Natural killer cell (primary cell): ENCODE results near the gene PRKAR1B. TPM values are rescaled to one million over a fixed set of nuclear protein-coding genes. Genes with fewer than 3 reads are reported as not detected.

ENCODE experiments used
- ATAC-seq, 3 donors: fragments of 150-1000 bp in 2 of 3; fragments of 200-7000 bp in 1 of 3; cut with Tn5 transposase; 1 replicate in 1 of 3; 2 replicates in 2 of 3; pipeline ENCODE4 v1.10.0; 2021; ENCODE audit warnings: mild to moderate bottlenecking in 2 of 3, moderate library complexity in 2 of 3
- DNase-seq, 2 donors: peaks; one replicate each; pipeline versions ENCODE4 v3.0.0 to v3.0.0-alpha.2; 2013 to 2021; ENCODE audit warnings: mixed read lengths in 1 of 2
- H3K27ac ChIP-seq: one replicate; pipeline ENCODE4 v1.5.1; 2013; ENCODE audit warnings: mild to moderate bottlenecking, low read length
- H3K27me3 ChIP-seq: one replicate; pipeline ENCODE4 v1.6.1; 2013; ENCODE audit warnings: low read length; ENCODE audit not compliant: control insufficient read depth, insufficient read depth
- H3K36me3 ChIP-seq: one replicate; pipeline ENCODE4 v1.6.1; 2013; ENCODE audit warnings: low read length; ENCODE audit not compliant: control insufficient read depth, insufficient read depth
- H3K4me1 ChIP-seq: one replicate; pipeline ENCODE4 v1.6.1; 2013; ENCODE audit warnings: low read length; ENCODE audit not compliant: control insufficient read depth, insufficient read depth
- H3K4me3 ChIP-seq: one replicate; pipeline ENCODE4 v1.5.1; 2013; ENCODE audit warnings: low read length
- H3K9me3 ChIP-seq: one replicate; pipeline ENCODE4 v1.6.1; 2013; ENCODE audit warnings: low read length; ENCODE audit not compliant: control insufficient read depth, insufficient read depth
- H3K27ac Mint-ChIP-seq, 2 donors: one replicate each; pipeline ENCODE4 v1.8.0; 2022; ENCODE audit warnings: mild to moderate bottlenecking in 2 of 2, mixed read lengths in 2 of 2, moderate library complexity in 1 of 2
- H3K27me3 Mint-ChIP-seq, 2 donors: one replicate each; pipeline ENCODE4 v1.8.0; 2022; ENCODE audit warnings: low read depth in 2 of 2, mixed read lengths in 2 of 2
- H3K36me3 Mint-ChIP-seq: one replicate; pipeline ENCODE4 v1.8.0; 2022; ENCODE audit warnings: mixed read lengths
- H3K4me1 Mint-ChIP-seq, 2 donors: one replicate each; pipeline ENCODE4 v1.8.0; 2022; ENCODE audit warnings: mixed read lengths in 2 of 2
- H3K4me3 Mint-ChIP-seq: one replicate; pipeline ENCODE4 v1.8.0; 2022; ENCODE audit warnings: mild to moderate bottlenecking, moderate library complexity, mixed read lengths
- H3K9me3 Mint-ChIP-seq, 2 donors: one replicate each; pipeline ENCODE4 v1.8.0; 2022; ENCODE audit warnings: mixed read lengths in 2 of 2
- WGBS: methylation state at CpG from one replicate; pipeline ENCODE4 v1.1.7; 2013; ENCODE audit warnings: missing lambda C conversion rate; ENCODE audit not compliant: insufficient coverage; 5-methylcytosine and 5-hydroxymethylcytosine counted together
- intact Hi-C: fragments of 100-400 bp; cut with micrococcal nuclease; formaldehyde crosslinking; loops from one replicate; pipeline ENCODE4 v1.14.2; 2022
- total RNA-seq, 4 donors: library from RNA; stranded (reverse); fragments of 120-200 nt in 1 of 4; gene quantifications; one replicate each; pipeline versions ENCODE4 v1.2.3 to v1.2.4, GENCODE V29; 2013 to 2022
- TF ChIP-seq, protein P1 (sequence below): fragments of 200-600 bp; IDR thresholded peaks from one replicate; pipeline ENCODE4 v1.8.0; 2022; ENCODE audit warnings: antibody characterized with exemption

The PRKAR1B gene
- total RNA-seq, 3 donors from 2014 or later (not counting 1 experiment from before 2014, with no cell fraction given): 2.4 to 3.8 (median 3.0) TPM

DNA sequence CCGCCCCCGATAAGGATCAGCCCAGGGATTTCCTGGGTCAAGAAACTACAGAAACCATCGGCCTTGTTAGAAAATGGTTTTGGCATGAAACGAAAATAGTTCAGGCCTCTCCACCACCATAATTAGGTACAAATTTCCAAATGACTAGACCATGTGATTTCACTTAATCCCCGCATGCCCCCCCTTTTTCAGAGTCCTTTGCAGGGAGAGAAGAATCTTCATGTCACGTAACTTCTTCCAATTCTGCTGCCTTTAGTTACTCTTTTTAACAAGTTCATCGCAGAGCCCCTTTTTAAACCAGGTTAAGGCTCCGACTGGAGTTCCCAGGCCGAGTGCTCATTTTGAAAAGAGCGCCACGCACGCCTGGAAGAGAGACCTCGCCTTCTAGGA lies 210.9 kb downstream of the PRKAR1B start:
- no peaks in the 10 kb centered on the region for H3K36me3 ChIP-seq
- Mint-ChIP-seq H3K4me3 (no peak overlapping the region), H3K27ac (no peak overlapping the region), H3K4me1 (peaks cover 0 to 12% of the 10 kb centered on the region in 2 donors), H3K9me3 (no peaks in the 10 kb centered on the region), H3K36me3 (no peaks in the 10 kb centered on the region), H3K27me3 (peaks cover 6 to 16% of the 10 kb centered on the region in 2 donors)
- intact Hi-C loops: no loop called here
- 62% methylated on average over 13 of the region's 13 CpGs for WGBS
- no peak overlapping the region for H3K4me3 ChIP-seq
- H3K27me3 ChIP-seq: peaks cover 18% of the 10 kb centered on the region
- DNase-seq (no peak), ATAC-seq (no peak)
- H3K4me1 ChIP-seq: peaks cover 33% of the 10 kb centered on the region
- TF ChIP-seq, protein P1, sequence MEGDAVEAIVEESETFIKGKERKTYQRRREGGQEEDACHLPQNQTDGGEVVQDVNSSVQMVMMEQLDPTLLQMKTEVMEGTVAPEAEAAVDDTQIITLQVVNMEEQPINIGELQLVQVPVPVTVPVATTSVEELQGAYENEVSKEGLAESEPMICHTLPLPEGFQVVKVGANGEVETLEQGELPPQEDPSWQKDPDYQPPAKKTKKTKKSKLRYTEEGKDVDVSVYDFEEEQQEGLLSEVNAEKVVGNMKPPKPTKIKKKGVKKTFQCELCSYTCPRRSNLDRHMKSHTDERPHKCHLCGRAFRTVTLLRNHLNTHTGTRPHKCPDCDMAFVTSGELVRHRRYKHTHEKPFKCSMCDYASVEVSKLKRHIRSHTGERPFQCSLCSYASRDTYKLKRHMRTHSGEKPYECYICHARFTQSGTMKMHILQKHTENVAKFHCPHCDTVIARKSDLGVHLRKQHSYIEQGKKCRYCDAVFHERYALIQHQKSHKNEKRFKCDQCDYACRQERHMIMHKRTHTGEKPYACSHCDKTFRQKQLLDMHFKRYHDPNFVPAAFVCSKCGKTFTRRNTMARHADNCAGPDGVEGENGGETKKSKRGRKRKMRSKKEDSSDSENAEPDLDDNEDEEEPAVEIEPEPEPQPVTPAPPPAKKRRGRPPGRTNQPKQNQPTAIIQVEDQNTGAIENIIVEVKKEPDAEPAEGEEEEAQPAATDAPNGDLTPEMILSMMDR: no peak
- H3K27ac ChIP-seq: no peak overlapping the region
- H3K9me3 ChIP-seq: no peaks in the 10 kb centered on the region

DNA sequence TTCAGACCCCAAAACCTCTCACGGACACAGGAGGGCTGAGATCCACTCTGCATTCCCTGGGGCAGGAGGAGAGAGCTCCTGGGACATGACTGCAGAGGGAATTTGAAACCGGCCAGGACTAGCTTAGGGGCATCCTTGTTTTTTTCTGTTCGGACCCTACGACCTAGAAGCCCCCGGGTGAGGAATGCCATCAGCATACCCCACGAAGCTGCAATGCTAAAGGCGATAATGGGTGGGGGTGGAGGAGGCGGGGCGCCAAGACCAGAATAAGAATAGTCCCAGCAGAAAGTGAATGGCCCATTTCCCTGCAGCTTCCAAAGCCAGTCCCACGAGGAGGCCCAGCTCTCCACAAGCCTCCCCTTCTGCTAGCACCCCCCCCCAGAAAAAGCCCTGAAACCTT lies 211.5 kb downstream of the PRKAR1B start:
- no peak overlapping the region for H3K27ac ChIP-seq
- H3K36me3 ChIP-seq: no peaks in the 10 kb centered on the region
- peaks cover 27% of the 10 kb centered on the region for H3K4me1 ChIP-seq
- intact Hi-C loops: no loop called here
- peaks cover 0 to 12% of the 10 kb centered on the region in 2 donors for H3K4me1 Mint-ChIP-seq
- no peaks in the 10 kb centered on the region for H3K36me3 Mint-ChIP-seq
- no peaks in the 10 kb centered on the region for H3K9me3 Mint-ChIP-seq
- no peaks in the 10 kb centered on the region for H3K9me3 ChIP-seq
- DNase-seq (no peak), ATAC-seq (no peak)
- TF ChIP-seq, protein P1: no peak
- no peak overlapping the region for H3K27ac Mint-ChIP-seq
- H3K4me3 Mint-ChIP-seq: no peak overlapping the region
- peaks cover 6 to 16% of the 10 kb centered on the region in 2 donors for H3K27me3 Mint-ChIP-seq
- H3K27me3 ChIP-seq: peaks cover 13% of the 10 kb centered on the region
- H3K4me3 ChIP-seq: no peak overlapping the region
- WGBS: 91% methylated on average over 10 of the region's 10 CpGs

DNA sequence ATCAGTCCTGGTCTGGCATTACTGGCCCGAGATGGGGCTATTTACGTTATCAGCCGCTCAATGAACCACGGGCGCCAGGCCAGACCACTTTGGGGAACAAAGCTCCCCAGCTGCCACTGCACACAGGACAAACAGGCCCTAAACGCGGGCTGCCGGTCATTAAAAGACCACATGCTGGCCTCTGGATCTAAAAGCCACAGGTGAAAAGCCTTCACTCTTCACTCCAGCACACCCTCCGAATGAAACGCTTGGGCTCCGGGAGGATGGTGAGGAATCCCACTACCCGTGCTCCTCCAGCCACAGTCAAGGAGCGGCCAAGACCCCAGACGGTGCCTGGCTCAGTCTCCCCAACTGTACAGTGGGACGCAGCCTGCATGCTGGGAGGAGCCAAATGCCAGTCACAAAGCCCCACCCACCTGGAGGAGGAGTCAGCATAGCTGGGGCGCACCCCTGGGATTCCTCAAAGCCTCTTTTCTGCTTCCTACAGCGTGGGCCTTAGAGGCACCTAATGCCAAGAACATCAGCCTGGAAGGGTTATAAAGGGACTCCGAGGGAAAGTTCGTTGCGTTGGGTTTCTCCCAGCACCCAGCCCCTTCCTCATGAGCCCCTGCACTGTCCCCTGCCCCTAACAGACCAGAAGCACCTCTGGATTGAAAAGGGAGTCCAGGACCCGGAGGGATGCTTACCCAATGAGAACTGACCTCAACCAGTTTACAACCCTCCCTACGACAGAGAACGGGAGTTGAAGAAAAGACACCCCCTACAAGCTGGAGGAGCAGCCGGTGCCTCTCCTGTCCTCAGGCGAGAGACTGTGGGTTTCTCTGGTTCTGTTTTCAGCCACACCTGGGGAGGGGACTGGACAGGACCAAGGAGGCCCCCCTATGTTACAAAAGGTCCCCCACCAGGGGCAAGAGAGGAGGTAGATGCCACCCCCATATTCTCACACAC lies 212.2 kb downstream of the PRKAR1B start:
- intact Hi-C loops: no loop called here

More for the DNA sequence above, 212.2 kb downstream of the PRKAR1B start:
- H3K4me3 Mint-ChIP-seq: no peak overlapping the region
- DNase-seq (no peak), ATAC-seq (no peak)
- no peak overlapping the region for H3K27ac Mint-ChIP-seq
- TF ChIP-seq, protein P1: no peak
- Histone ChIP-seq H3K36me3 (no peaks in the 10 kb centered on the region), H3K27ac (no peak overlapping the region), H3K4me3 (no peak overlapping the region), H3K4me1 (peaks cover 20% of the 10 kb centered on the region), H3K27me3 (peaks cover 10% of the 10 kb centered on the region), H3K9me3 (no peaks in the 10 kb centered on the region)
- H3K27me3 Mint-ChIP-seq: peaks cover 6 to 16% of the 10 kb centered on the region in 2 donors
- 84% methylated on average over 25 of the region's 25 CpGs for WGBS
- H3K4me1 Mint-ChIP-seq: peaks cover 0 to 12% of the 10 kb centered on the region in 2 donors
- no peaks in the 10 kb centered on the region for H3K9me3 Mint-ChIP-seq
- no peaks in the 10 kb centered on the region for H3K36me3 Mint-ChIP-seq
